ENCODE data around the gene ICAM4. TPM values are rescaled to one million over a fixed set of nuclear protein-coding genes. Genes with fewer than 3 reads are reported as not detected.
"Not testable (repeated sequence)": the region's sequence is repeated elsewhere in the genome, so short reads cannot be mapped to it uniquely, and the experiment has no call there.

The ICAM4 gene
- total RNA-seq, 4 donors from 2014 or later, result not detected

GRCh38 chr19:10278935-10279334, 7.8 kb upstream of the ICAM4 start:
- Histone ChIP-seq H3K27ac (no peak overlapping the region), H3K4me1 (peaks cover 0 to 3% (median 0%) of the 10 kb centered on the region in 4 donors), H3K9me3 (no peaks in the 10 kb centered on the region), H3K27me3 (no peaks in the 10 kb centered on the region), H3K36me3 (peaks cover 0 to 4% (median 0%) of the 10 kb centered on the region in 3 donors), H3K4me3 (no peak overlapping the region)
- no peak for DNase-seq
- no peak for TF ChIP-seq CTCF (IDR thresholded peaks at IDR 0.05)
- no peak for TF ChIP-seq POLR2A (IDR thresholded peaks at IDR 0.05)

GRCh38 chr19:10279737-10280442, 6.9 kb upstream of the ICAM4 start:
- TF ChIP-seq CTCF (IDR thresholded peaks at IDR 0.05), result no peak
- no peak for TF ChIP-seq POLR2A (IDR thresholded peaks at IDR 0.05)
- peaks cover 0 to 13% (median 0%) of the 10 kb centered on the region in 3 donors for H3K36me3 ChIP-seq
- H3K27ac ChIP-seq, result peak overlapping the region in 1 of 4 donors; percentile 10
- peak in 1 of 3 donors; percentile 49 for DNase-seq
- H3K4me1 ChIP-seq, result peaks cover 0 to 3% (median 0%) of the 10 kb centered on the region in 4 donors
- no peaks in the 10 kb centered on the region for H3K9me3 ChIP-seq
- H3K27me3 ChIP-seq, result no peaks in the 10 kb centered on the region
- H3K4me3 ChIP-seq, result no peak overlapping the region

GRCh38 chr19:10282043-10282442, 4.7 kb upstream of the ICAM4 start:
- DNase-seq, H3K27me3 ChIP-seq, H3K4me1 ChIP-seq, H3K27ac ChIP-seq, H3K4me3 ChIP-seq, H3K9me3 ChIP-seq: not testable (repeated sequence)
- H3K36me3 ChIP-seq, result peaks cover 0 to 17% (median 0%) of the 10 kb centered on the region in 3 donors

GRCh38 chr19:10283301-10284064, 3.3 kb upstream of the ICAM4 start:
- DNase-seq, result no peak
- H3K36me3 ChIP-seq, result peaks cover 0 to 17% (median 0%) of the 10 kb centered on the region in 3 donors
- no peaks in the 10 kb centered on the region for H3K9me3 ChIP-seq
- no peak overlapping the region for H3K4me3 ChIP-seq
- no peak overlapping the region for H3K27ac ChIP-seq
- peaks cover 0 to 6% of the 10 kb centered on the region in 2 donors for H3K27me3 ChIP-seq
- H3K4me1 ChIP-seq, result peaks cover 0 to 22% (median 21%) of the 10 kb centered on the region in 4 donors
- TF ChIP-seq POLR2A (IDR thresholded peaks at IDR 0.05) (no peak), CTCF (IDR thresholded peaks at IDR 0.05) (no peak)

- no peaks in the 10 kb centered on the region for H3K9me3 ChIP-seq
- DNase-seq, result no peak
- H3K4me3 ChIP-seq, result no peak overlapping the region
- peaks cover 0 to 30% (median 27%) of the 10 kb centered on the region in 4 donors for H3K4me1 ChIP-seq
- no peak overlapping the region for H3K27ac ChIP-seq
- H3K27me3 ChIP-seq, result peaks cover 0 to 9% of the 10 kb centered on the region in 2 donors
- TF ChIP-seq POLR2A (IDR thresholded peaks at IDR 0.05) (no peak), CTCF (IDR thresholded peaks at IDR 0.05) (no peak)
- H3K36me3 ChIP-seq, result peaks cover 0 to 17% (median 0%) of the 10 kb centered on the region in 3 donors
Measured at GRCh38 chr19:10284065-10284959, 2.4 kb upstream of the ICAM4 start.

Data from Peyer's patch (tissue), 4 donors.